ENCODE measurements around the gene KCNMA1.

DNA sequence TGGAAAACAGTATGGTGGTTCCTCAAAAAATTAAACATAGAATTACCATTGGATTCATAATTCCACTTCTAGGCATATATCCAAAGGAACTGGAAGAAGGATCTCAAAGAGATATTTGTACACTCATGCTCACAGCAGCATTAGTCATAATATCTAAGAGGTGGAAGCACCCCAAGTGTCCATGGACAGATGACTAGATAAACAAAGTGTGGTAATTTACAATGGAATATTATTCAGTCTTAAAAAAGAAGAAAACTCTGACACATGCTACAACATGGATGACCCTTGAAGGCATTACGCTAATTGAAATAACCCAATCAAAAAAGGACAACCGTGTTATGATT lies 594.2 kb downstream of the KCNMA1 start:
- TF ChIP-seq, protein P1, sequence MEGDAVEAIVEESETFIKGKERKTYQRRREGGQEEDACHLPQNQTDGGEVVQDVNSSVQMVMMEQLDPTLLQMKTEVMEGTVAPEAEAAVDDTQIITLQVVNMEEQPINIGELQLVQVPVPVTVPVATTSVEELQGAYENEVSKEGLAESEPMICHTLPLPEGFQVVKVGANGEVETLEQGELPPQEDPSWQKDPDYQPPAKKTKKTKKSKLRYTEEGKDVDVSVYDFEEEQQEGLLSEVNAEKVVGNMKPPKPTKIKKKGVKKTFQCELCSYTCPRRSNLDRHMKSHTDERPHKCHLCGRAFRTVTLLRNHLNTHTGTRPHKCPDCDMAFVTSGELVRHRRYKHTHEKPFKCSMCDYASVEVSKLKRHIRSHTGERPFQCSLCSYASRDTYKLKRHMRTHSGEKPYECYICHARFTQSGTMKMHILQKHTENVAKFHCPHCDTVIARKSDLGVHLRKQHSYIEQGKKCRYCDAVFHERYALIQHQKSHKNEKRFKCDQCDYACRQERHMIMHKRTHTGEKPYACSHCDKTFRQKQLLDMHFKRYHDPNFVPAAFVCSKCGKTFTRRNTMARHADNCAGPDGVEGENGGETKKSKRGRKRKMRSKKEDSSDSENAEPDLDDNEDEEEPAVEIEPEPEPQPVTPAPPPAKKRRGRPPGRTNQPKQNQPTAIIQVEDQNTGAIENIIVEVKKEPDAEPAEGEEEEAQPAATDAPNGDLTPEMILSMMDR (conservative IDR thresholded peaks at IDR 0.05; ENCODE audit: low read depth, low read length) = no peak
- TF ChIP-seq EZH2 (IDR thresholded peaks at IDR 0.05; ENCODE audit: low read length, unreplicated experiment) = no peak

Measured in PC-3 (cell line).